ENCODE data around the gene CGN.

DNA sequence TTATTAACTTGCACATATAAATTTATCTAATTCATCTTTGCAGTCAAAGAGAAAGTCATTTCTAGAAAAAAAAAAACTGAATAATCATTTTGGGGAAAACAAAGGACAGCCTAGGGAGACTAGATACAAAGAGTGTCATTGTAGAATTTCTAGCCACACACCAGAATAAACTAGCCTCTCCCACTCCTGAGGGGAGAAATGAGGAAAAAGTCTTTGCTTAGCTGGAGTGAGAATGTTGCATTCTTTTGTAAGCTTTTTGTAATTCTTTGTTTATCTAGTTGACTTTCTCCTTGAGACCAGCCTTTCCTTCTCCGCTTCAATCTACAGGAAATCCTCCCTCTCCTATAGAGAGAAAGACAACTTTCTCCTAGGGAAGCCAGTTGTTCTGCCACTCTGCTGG lies 15.9 kb upstream of the CGN start:
- TF ChIP-seq POLR2AphosphoS5 (IDR thresholded peaks at IDR 0.05; ENCODE audit: low read depth, low read length) (no peak), POLR2A (IDR thresholded peaks at IDR 0.05; ENCODE audit: low read depth, low read length) (no peak)

Measured in GM12892 (cell line).